PFSK-1 (cell line): ENCODE data around the gene CLK4.

Source experiments
- FOXP2 ChIP-seq: optimal IDR thresholded peaks from 2 replicates; pipeline ENCODE3; 2011; ENCODE audit warnings: borderline replicate concordance, control low read depth, inconsistent platforms; ENCODE audit not compliant: insufficient read depth; ENCODE audit errors: extremely low read length, extremely low read depth
- POLR2AphosphoS5 ChIP-seq: IDR thresholded peaks from 2 replicates; pipeline ENCODE4 v1.6.1; 2012; ENCODE audit warnings: low read depth, mild to moderate bottlenecking, control low read depth, low read length, moderate library complexity
- REST ChIP-seq, 2 experiments: IDR thresholded peaks; 2 replicates each; pipeline versions ENCODE4 v1.6.1 to v1.8.0; 2011 to 2012; ENCODE audit warnings: low read depth in 2 of 2, low read length in 2 of 2, control low read depth in 1 of 2, inconsistent platforms in 1 of 2, mild to moderate bottlenecking in 1 of 2, moderate library complexity in 1 of 2; ENCODE audit not compliant: insufficient read depth in 1 of 2
- SIN3A ChIP-seq: IDR thresholded peaks from 2 replicates; pipeline ENCODE4 v1.6.1; 2012; ENCODE audit warnings: mild to moderate bottlenecking, low read length, moderate library complexity, borderline replicate concordance; ENCODE audit not compliant: insufficient read depth
- TAF1 ChIP-seq: IDR thresholded peaks from 2 replicates; pipeline ENCODE4 v1.6.1; 2012; ENCODE audit warnings: low read length, control low read depth, borderline replicate concordance; ENCODE audit not compliant: insufficient read depth

GRCh38 chr5:178674334-178674733, 47.5 kb upstream of the CLK4 start:
- no peak for TF ChIP-seq POLR2AphosphoS5
- no peak for TF ChIP-seq SIN3A
- no peak for TF ChIP-seq TAF1
- TF ChIP-seq REST (IDR thresholded peaks at IDR 0.05; ENCODE audit: insufficient read depth in 1 of 2, low read depth in 2 of 2, low read length in 2 of 2): no peak
- TF ChIP-seq FOXP2: no peak
